Measurements from ENCODE around the gene SIGLEC15. TPM values are rescaled to one million over a fixed set of nuclear protein-coding genes. Genes with fewer than 3 reads are reported as not detected.
"Not testable (repeated sequence)": the region's sequence is repeated elsewhere in the genome, so short reads cannot be mapped to it uniquely, and the experiment has no call there.

The SIGLEC15 gene
- total and polyA plus RNA-seq, 12 donors: 0.03 to 0.38 (median 0.20) TPM; not detected in 6

GRCh38 chr18:45807144-45807543 is 18.3 kb upstream of the SIGLEC15 start:
- H3K36me3 ChIP-seq; H3K27me3 ChIP-seq; H3K27ac ChIP-seq; ATAC-seq; H3K4me3 ChIP-seq; intact Hi-C loops (cut with DNase I); H3K4me1 ChIP-seq; DNase-seq: not testable (repeated sequence)
- WGBS, 2 donors: 44 to 56% methylated on average over 2 of the region's 2 CpGs
- peak in 3 of 9 donors; percentile 5 to 29 (median 10) for TF ChIP-seq CTCF (IDR thresholded peaks at IDR 0.05)
- H3K9me3 ChIP-seq: peaks cover 0 to 31% (median 5%) of the 10 kb centered on the region in 11 donors

- H3K27ac ChIP-seq; intact Hi-C loops (cut with DNase I); H3K36me3 ChIP-seq; ATAC-seq; DNase-seq; H3K4me1 ChIP-seq; H3K4me3 ChIP-seq; H3K27me3 ChIP-seq: not testable (repeated sequence)
- H3K9me3 ChIP-seq: peaks cover 0 to 15% (median 0%) of the 10 kb centered on the region in 11 donors
Measured at GRCh38 chr18:45814733-45815132, 10.7 kb upstream of the SIGLEC15 start.

- H3K4me3 ChIP-seq: no peak overlapping the region
- 70 to 94% methylated on average over 1 of the region's 1 CpG for WGBS, 2 donors
- ATAC-seq (no peak), DNase-seq (no peak)
- no peak overlapping the region for H3K27ac ChIP-seq
- no peaks in the 10 kb centered on the region for H3K36me3 ChIP-seq
- H3K4me1 ChIP-seq: no peaks in the 10 kb centered on the region
- no peaks in the 10 kb centered on the region for H3K27me3 ChIP-seq
- TF ChIP-seq CTCF (IDR thresholded peaks at IDR 0.05): no peak
- intact Hi-C loops (cut with DNase I): no loop called here
- H3K9me3 ChIP-seq: peaks cover 0 to 21% (median 0%) of the 10 kb centered on the region in 11 donors
Measured at GRCh38 chr18:45817543-45817942, 7.9 kb upstream of the SIGLEC15 start.

GRCh38 chr18:45818765-45819164 is 6.7 kb upstream of the SIGLEC15 start:
- peaks cover 0 to 21% (median 0%) of the 10 kb centered on the region in 11 donors for H3K9me3 ChIP-seq
- H3K27me3 ChIP-seq; H3K36me3 ChIP-seq; intact Hi-C loops (cut with DNase I); H3K4me3 ChIP-seq; DNase-seq; ATAC-seq; H3K27ac ChIP-seq; H3K4me1 ChIP-seq: not testable (repeated sequence)
- WGBS, 2 donors: 93% methylated on average over 8 of the region's 8 CpGs

- ATAC-seq (no peak), DNase-seq (no peak)
- intact Hi-C loops (cut with DNase I): no loop called here
- H3K9me3 ChIP-seq: peaks cover 0 to 21% (median 0%) of the 10 kb centered on the region in 11 donors
- no peak for TF ChIP-seq CTCF (IDR thresholded peaks at IDR 0.05)
- H3K27me3 ChIP-seq: no peaks in the 10 kb centered on the region
- H3K36me3 ChIP-seq: no peaks in the 10 kb centered on the region
- peaks cover 0 to under 1% (median 0%) of the 10 kb centered on the region in 9 donors for H3K4me1 ChIP-seq
- no peak overlapping the region for H3K4me3 ChIP-seq
- 67 to 84% methylated on average over 3 of the region's 3 CpGs for whole genome bisulfite sequencing, 2 donors
- H3K27ac ChIP-seq: no peak overlapping the region
Measured at GRCh38 chr18:45820106-45820745, 5.2 kb upstream of the SIGLEC15 start.
